Suprapubic skin (tissue), 4 donors: ENCODE results near the gene INTS11.

Experiments used
- EP300 ChIP-seq: sonication (generic); formaldehyde crosslinking; IDR thresholded peaks from one replicate; pipeline ENCODE4 v1.6.1; 2017; ENCODE audit warnings: antibody characterized with exemption
- POLR2A ChIP-seq, 2 donors: fragments of 450-650 bp; IDR thresholded peaks; one replicate each; pipeline ENCODE4 v1.6.1; 2017; ENCODE audit warnings: antibody characterized with exemption in 2 of 2, mild to moderate bottlenecking in 2 of 2, moderate library complexity in 2 of 2
- POLR2AphosphoS5 ChIP-seq, 3 donors: sonication (generic); formaldehyde crosslinking; IDR thresholded peaks; one replicate each; pipeline ENCODE4 v1.6.1; 2017; ENCODE audit warnings: antibody characterized with exemption in 3 of 3
- TF ChIP-seq, protein P1 (sequence below), 2 donors: fragments of 200-600 bp in 1 of 2; fragments of 450-650 bp in 1 of 2; sonication (generic) in 1 of 2; IDR thresholded peaks; one replicate each; pipeline ENCODE4 v1.5.1; 2016 to 2019; ENCODE audit warnings: antibody characterized with exemption in 2 of 2, mild to moderate bottlenecking in 1 of 2, moderate library complexity in 1 of 2

DNA sequence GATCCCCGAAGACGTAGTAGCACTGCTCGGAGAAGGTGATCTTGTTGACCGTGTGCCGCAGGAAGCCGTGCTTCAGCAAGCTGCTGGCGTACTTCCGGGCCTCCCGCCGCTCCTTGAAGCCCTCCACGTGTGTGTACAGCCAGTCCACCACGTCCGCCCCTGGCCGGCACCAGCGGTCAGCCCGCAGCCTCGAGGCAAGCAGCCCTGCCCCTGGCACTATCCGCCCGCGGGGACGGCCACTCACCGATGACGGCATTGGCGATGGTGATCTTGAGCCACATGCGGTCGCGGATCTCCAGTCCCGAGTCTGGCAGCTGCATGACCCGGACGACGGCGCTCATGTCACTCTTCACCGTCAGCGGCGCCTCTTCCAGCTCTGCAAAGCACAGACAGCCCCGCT lies 13.8 kb upstream of the INTS11 start:
- TF ChIP-seq EP300, result no peak
- no peak for TF ChIP-seq POLR2A (IDR thresholded peaks at IDR 0.05)
- TF ChIP-seq POLR2AphosphoS5 (IDR thresholded peaks at IDR 0.05), result no peak
- TF ChIP-seq, protein P1, sequence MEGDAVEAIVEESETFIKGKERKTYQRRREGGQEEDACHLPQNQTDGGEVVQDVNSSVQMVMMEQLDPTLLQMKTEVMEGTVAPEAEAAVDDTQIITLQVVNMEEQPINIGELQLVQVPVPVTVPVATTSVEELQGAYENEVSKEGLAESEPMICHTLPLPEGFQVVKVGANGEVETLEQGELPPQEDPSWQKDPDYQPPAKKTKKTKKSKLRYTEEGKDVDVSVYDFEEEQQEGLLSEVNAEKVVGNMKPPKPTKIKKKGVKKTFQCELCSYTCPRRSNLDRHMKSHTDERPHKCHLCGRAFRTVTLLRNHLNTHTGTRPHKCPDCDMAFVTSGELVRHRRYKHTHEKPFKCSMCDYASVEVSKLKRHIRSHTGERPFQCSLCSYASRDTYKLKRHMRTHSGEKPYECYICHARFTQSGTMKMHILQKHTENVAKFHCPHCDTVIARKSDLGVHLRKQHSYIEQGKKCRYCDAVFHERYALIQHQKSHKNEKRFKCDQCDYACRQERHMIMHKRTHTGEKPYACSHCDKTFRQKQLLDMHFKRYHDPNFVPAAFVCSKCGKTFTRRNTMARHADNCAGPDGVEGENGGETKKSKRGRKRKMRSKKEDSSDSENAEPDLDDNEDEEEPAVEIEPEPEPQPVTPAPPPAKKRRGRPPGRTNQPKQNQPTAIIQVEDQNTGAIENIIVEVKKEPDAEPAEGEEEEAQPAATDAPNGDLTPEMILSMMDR (IDR thresholded peaks at IDR 0.05), result no peak
